Right atrium auricular region (tissue), 2 donors: ENCODE results near the gene NPHP3. TPM values are rescaled to one million over a fixed set of nuclear protein-coding genes. Genes with fewer than 3 reads are reported as not detected.

ENCODE experiments used
- DNase-seq: peaks from one replicate; pipeline ENCODE4 v3.0.0-alpha.2; 2019; ENCODE audit warnings: low spot score
- H3K27ac ChIP-seq, 2 donors: fragments of 200-600 bp; sonication (generic); 1 replicate in 1 of 2; 2 replicates in 1 of 2; pipeline ENCODE4 v1.5.1; 2016 to 2019
- H3K27me3 ChIP-seq, 2 donors: fragments of 200-600 bp; sonication (generic); one replicate each; pipeline versions ENCODE4 v1.5.1 to v1.6.0; 2017 to 2019
- H3K36me3 ChIP-seq: fragments of 200-600 bp; sonication (generic); one replicate; pipeline ENCODE4 v1.5.1; 2016
- H3K4me1 ChIP-seq, 2 donors: fragments of 200-600 bp; sonication (generic); one replicate each; pipeline versions ENCODE4 v1.5.1 to v1.6.0; 2017 to 2019
- H3K4me3 ChIP-seq, 2 donors: fragments of 200-600 bp; sonication (generic); 1 replicate in 1 of 2; 2 replicates in 1 of 2; pipeline ENCODE4 v1.5.1; 2017 to 2019; ENCODE audit warnings: mild to moderate bottlenecking in 1 of 2, moderate library complexity in 1 of 2
- H3K9me3 ChIP-seq, 2 donors: fragments of 200-600 bp; sonication (generic); one replicate each; pipeline ENCODE4 v1.5.1; 2019
- CTCF ChIP-seq, 2 donors: fragments of 200-600 bp; sonication (generic); IDR thresholded peaks; one replicate each; pipeline ENCODE4 v1.5.1; 2019; ENCODE audit warnings: antibody characterized with exemption in 2 of 2
- total RNA-seq, 2 donors: library from RNA; depleted of rRNA; stranded (reverse); fragments of >200 nt; gene quantifications; one replicate each; pipeline ENCODE4 v1.1.0, GENCODE V29; 2016

Gene NPHP3
- total RNA-seq, 2 donors from 2014 or later: 12.2 to 15.3 TPM

- H3K36me3 ChIP-seq: peaks cover 45% of the 10 kb centered on the region
- H3K4me1 ChIP-seq: no peaks in the 10 kb centered on the region
- no peak for TF ChIP-seq CTCF (IDR thresholded peaks at IDR 0.05)
- no peak for DNase-seq
- no peak overlapping the region for H3K4me3 ChIP-seq
- H3K27me3 ChIP-seq: no peaks in the 10 kb centered on the region
- no peaks in the 10 kb centered on the region for H3K9me3 ChIP-seq
- H3K27ac ChIP-seq: no peak overlapping the region
These were observed 11.9 kb downstream of the NPHP3 start for GRCh38 chr3:132710311-132710710.

GRCh38 chr3:132709761-132710160 is 12.4 kb downstream of the NPHP3 start:
- H3K9me3 ChIP-seq: no peaks in the 10 kb centered on the region
- H3K4me1 ChIP-seq: no peaks in the 10 kb centered on the region
- H3K4me3 ChIP-seq: no peak overlapping the region
- H3K27me3 ChIP-seq: no peaks in the 10 kb centered on the region
- no peak for DNase-seq
- H3K36me3 ChIP-seq: peaks cover 48% of the 10 kb centered on the region
- H3K27ac ChIP-seq: no peak overlapping the region
- no peak for TF ChIP-seq CTCF (IDR thresholded peaks at IDR 0.05)

DNA sequence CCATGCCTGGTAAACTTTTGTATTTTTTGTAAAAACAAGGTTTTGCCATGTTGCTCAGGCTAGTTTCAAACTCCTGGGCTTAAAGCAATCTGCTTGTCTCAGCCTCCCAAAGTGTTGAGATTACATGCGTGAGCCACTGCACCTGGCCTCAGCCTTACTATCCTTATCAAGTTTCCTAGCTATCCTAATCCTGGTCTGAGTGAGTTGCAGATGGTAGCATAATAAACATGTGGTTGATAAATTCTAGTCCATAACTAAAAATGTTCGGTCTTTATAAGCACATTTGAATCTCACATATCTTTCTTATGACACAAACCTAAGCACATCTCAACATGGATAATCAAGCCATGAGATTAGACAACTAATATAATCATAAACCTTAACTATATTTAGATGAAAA is 18.5 kb downstream of the NPHP3 start:
- H3K4me1 ChIP-seq: no peaks in the 10 kb centered on the region
- no peak overlapping the region for H3K27ac ChIP-seq
- no peak for TF ChIP-seq CTCF (IDR thresholded peaks at IDR 0.05)
- H3K36me3 ChIP-seq: peaks cover 77% of the 10 kb centered on the region
- DNase-seq: no peak
- no peak overlapping the region for H3K4me3 ChIP-seq
- no peaks in the 10 kb centered on the region for H3K9me3 ChIP-seq
- H3K27me3 ChIP-seq: no peaks in the 10 kb centered on the region

DNA sequence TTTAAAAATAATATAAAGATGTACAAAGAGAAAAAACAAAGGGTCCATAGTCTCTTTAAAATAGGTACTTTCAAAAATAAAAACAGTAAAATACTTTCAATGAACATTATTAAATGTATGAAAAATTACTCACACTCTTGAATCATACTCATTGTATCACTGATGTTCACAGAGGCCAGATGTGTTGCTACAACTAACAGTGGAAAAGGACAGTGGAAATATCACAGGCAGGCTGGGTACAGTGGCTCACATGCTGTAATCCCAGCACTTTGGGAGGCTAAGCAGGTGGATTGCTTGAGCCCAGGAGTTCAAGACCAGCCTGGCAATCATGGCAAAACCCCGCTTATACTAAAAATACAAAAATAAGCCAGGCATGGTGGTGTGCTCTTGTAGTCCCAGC is 26.8 kb downstream of the NPHP3 start:
- H3K4me1 ChIP-seq: no peaks in the 10 kb centered on the region
- no peaks in the 10 kb centered on the region for H3K27me3 ChIP-seq
- peaks cover 74% of the 10 kb centered on the region for H3K36me3 ChIP-seq
- no peaks in the 10 kb centered on the region for H3K9me3 ChIP-seq
- DNase-seq: no peak
- no peak for TF ChIP-seq CTCF (IDR thresholded peaks at IDR 0.05)
- H3K4me3 ChIP-seq: no peak overlapping the region
- H3K27ac ChIP-seq: no peak overlapping the region

DNA sequence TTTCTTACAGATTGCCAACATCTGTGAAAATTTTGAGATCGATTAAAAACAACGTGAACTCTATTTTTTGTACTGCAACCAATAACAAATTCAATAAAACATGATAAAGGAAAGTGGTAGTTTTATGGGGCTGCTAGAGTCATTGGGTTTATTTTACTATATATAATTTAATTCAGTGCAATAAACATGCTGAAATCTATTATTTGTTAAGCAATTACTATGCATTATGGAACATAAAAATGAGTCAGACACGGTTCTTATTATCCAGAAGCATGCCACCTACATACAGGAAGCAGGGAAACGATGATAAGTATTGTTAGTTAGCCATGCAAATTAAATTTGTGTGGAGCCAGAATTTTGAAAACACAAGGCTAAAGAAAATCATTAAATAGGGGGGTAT is 27.2 kb downstream of the NPHP3 start:
- no peak for TF ChIP-seq CTCF (IDR thresholded peaks at IDR 0.05)
- DNase-seq: no peak
- Histone ChIP-seq H3K27ac (no peak overlapping the region), H3K36me3 (peaks cover 71% of the 10 kb centered on the region), H3K27me3 (no peaks in the 10 kb centered on the region), H3K4me1 (no peaks in the 10 kb centered on the region), H3K4me3 (no peak overlapping the region), H3K9me3 (no peaks in the 10 kb centered on the region)

DNA sequence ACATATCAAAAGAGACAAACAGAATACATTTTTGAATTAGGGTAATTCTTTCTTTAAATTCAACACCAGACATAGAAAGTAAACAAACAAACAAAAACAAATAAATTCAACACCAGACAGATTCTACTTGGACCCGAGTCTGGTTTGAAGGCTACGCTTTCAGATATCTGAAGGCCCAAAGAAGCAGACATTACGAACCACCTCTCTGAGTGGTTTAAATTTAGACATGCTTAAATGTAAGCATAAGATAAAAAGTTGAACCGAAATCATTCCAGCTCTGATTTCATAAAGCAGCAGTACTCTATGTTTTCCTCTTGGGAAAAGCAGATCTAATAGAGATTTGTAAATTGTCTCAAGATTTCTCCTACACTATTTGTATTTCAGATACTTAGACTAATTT is 32.2 kb downstream of the NPHP3 start:
- no peak for TF ChIP-seq CTCF (IDR thresholded peaks at IDR 0.05)
- H3K36me3 ChIP-seq: peaks cover 70% of the 10 kb centered on the region
- H3K27ac ChIP-seq: peak overlapping the region in 1 of 2 donors; percentile 21
- no peak overlapping the region for H3K4me3 ChIP-seq
- DNase-seq: no peak
- H3K9me3 ChIP-seq: no peaks in the 10 kb centered on the region
- H3K27me3 ChIP-seq: no peaks in the 10 kb centered on the region
- H3K4me1 ChIP-seq: no peaks in the 10 kb centered on the region
